H9 (cell line): ENCODE measurements around the gene COPS8. TPM values are rescaled to one million over a fixed set of nuclear protein-coding genes. Genes with fewer than 3 reads are reported as not detected.

Experiments
- DNase-seq: peaks from one replicate; pipeline ENCODE4 v3.0.0-alpha.2; 2017
- H2AFZ ChIP-seq: one replicate; pipeline ENCODE4 v1.6.1; 2013; ENCODE audit warnings: mild to moderate bottlenecking, low read length, control low read depth, moderate library complexity
- H2AK5ac ChIP-seq: 2 replicates; pipeline ENCODE4 v1.6.1; 2013; ENCODE audit warnings: low read length, control low read depth, mixed read lengths; ENCODE audit not compliant: insufficient read length
- H2BK120ac ChIP-seq: one replicate; pipeline ENCODE4 v1.6.1; 2013; ENCODE audit warnings: low read depth, mild to moderate bottlenecking, low read length, control low read depth, inconsistent platforms; ENCODE audit not compliant: poor library complexity, severe bottlenecking
- H2BK12ac ChIP-seq: 2 replicates; pipeline ENCODE4 v1.6.1; 2013; ENCODE audit warnings: low read length, control low read depth, mixed read lengths, low read depth; ENCODE audit not compliant: insufficient read length
- H2BK15ac ChIP-seq: 2 replicates; pipeline ENCODE4 v1.6.1; 2013; ENCODE audit warnings: low read depth, low read length, control low read depth
- H2BK20ac ChIP-seq: one replicate; pipeline ENCODE4 v1.6.1; 2013; ENCODE audit warnings: low read depth, mild to moderate bottlenecking, low read length, control low read depth, inconsistent platforms; ENCODE audit not compliant: poor library complexity, severe bottlenecking
- H2BK5ac ChIP-seq: 2 replicates; pipeline ENCODE4 v1.6.1; 2013; ENCODE audit warnings: low read length, control low read depth, mixed read lengths; ENCODE audit not compliant: insufficient read length
- H3K14ac ChIP-seq: 2 replicates; pipeline ENCODE4 v1.6.1; 2013; ENCODE audit warnings: low read length, control low read depth; ENCODE audit not compliant: insufficient read depth
- H3K18ac ChIP-seq: 2 replicates; pipeline ENCODE4 v1.6.1; 2013; ENCODE audit warnings: low read depth, mild to moderate bottlenecking, mixed read lengths, low read length, control low read depth; ENCODE audit not compliant: insufficient read length
- H3K23ac ChIP-seq: 2 replicates; pipeline ENCODE4 v1.6.1; 2013; ENCODE audit warnings: low read length, control low read depth, mixed read lengths, low read depth; ENCODE audit not compliant: insufficient read length
- H3K23me2 ChIP-seq: 2 replicates; pipeline ENCODE4 v1.6.1; 2013; ENCODE audit warnings: low read depth, mild to moderate bottlenecking, mixed read lengths, low read length, control low read depth; ENCODE audit not compliant: insufficient read length, poor library complexity, severe bottlenecking
- H3K27ac ChIP-seq: 2 replicates; pipeline ENCODE4 v1.5.1; 2013; ENCODE audit warnings: low read length, control low read depth, mixed read lengths, low read depth; ENCODE audit not compliant: insufficient read length
- H3K27me3 ChIP-seq: 2 replicates; pipeline ENCODE4 v1.6.1; 2013; ENCODE audit warnings: low read length, control low read depth, inconsistent platforms; ENCODE audit not compliant: insufficient read depth
- H3K4ac ChIP-seq: 2 replicates; pipeline ENCODE4 v1.6.1; 2013; ENCODE audit warnings: low read depth, mild to moderate bottlenecking, control low read depth, inconsistent platforms, low read length, moderate library complexity
- H3K4me1 ChIP-seq: 2 replicates; pipeline ENCODE4 v1.6.1; 2013; ENCODE audit warnings: low read length, control low read depth, inconsistent platforms; ENCODE audit not compliant: insufficient read depth
- H3K4me2 ChIP-seq: 2 replicates; pipeline ENCODE4 v1.6.1; 2013; ENCODE audit warnings: low read length, control low read depth, mixed read lengths; ENCODE audit not compliant: insufficient read length, insufficient read depth
- H3K56ac ChIP-seq: 2 replicates; pipeline ENCODE4 v1.6.1; 2013; ENCODE audit warnings: low read depth, mild to moderate bottlenecking, mixed read lengths, low read length, control low read depth; ENCODE audit not compliant: insufficient read length
- H3K79me1 ChIP-seq: 2 replicates; pipeline ENCODE4 v1.6.1; 2013; ENCODE audit warnings: low read depth, mild to moderate bottlenecking, moderate library complexity, low read length, control low read depth, inconsistent platforms; ENCODE audit not compliant: insufficient read depth, poor library complexity, severe bottlenecking
- H3K79me2 ChIP-seq: 2 replicates; pipeline ENCODE4 v1.6.1; 2013; ENCODE audit warnings: low read length, control low read depth, inconsistent platforms; ENCODE audit not compliant: insufficient read depth
- H3K9ac ChIP-seq: 2 replicates; pipeline ENCODE4 v1.6.1; 2013; ENCODE audit warnings: low read length, control low read depth, mixed read lengths; ENCODE audit not compliant: insufficient read length; ENCODE audit errors: extremely low read depth
- H3K9me3 ChIP-seq: one replicate; pipeline ENCODE4 v1.6.1; 2013; ENCODE audit warnings: low read depth, low read length, inconsistent platforms; ENCODE audit not compliant: control insufficient read depth
- H3T11ph ChIP-seq: one replicate; pipeline ENCODE4 v1.6.1; 2013; ENCODE audit warnings: mild to moderate bottlenecking, low read length, control low read depth, inconsistent platforms
- H4K20me1 ChIP-seq: one replicate; pipeline ENCODE4 v1.6.1; 2013; ENCODE audit not compliant: control insufficient read depth, insufficient read length, insufficient read depth
- H4K5ac ChIP-seq: 2 replicates; pipeline ENCODE4 v1.6.1; 2013; ENCODE audit warnings: low read depth, mild to moderate bottlenecking, mixed read lengths, low read length, control low read depth; ENCODE audit not compliant: insufficient read length
- H4K8ac ChIP-seq: replicated peaks from 2 replicates; pipeline ENCODE4 v1.6.1; 2013; ENCODE audit warnings: low read length, control low read depth, mixed read lengths, low read depth; ENCODE audit not compliant: insufficient read length
- H4K91ac ChIP-seq: 2 replicates; pipeline ENCODE4 v1.6.1; 2013; ENCODE audit warnings: low read depth, mild to moderate bottlenecking, moderate library complexity, mixed read lengths, low read length, control low read depth; ENCODE audit not compliant: insufficient read length
- H3K27ac Mint-ChIP-seq, 3 experiments: 2 replicates in 2 of 3; 3 replicates in 1 of 3; pipeline ENCODE4 v1.8.0; 2020 to 2021; ENCODE audit warnings: mixed read lengths in 3 of 3, mild to moderate bottlenecking in 1 of 3, moderate library complexity in 1 of 3
- H3K27me3 Mint-ChIP-seq: 2 replicates; pipeline ENCODE4 v1.8.0; 2021; ENCODE audit warnings: low read depth, mild to moderate bottlenecking, moderate library complexity, mixed read lengths
- H3K36me3 Mint-ChIP-seq, 3 experiments: 2 replicates in 2 of 3; 3 replicates in 1 of 3; pipeline ENCODE4 v1.8.0; 2020 to 2021; ENCODE audit warnings: low read depth in 3 of 3, mixed read lengths in 3 of 3; ENCODE audit not compliant: insufficient read depth in 1 of 3
- H3K4me1 Mint-ChIP-seq, 2 experiments: 2 replicates each; pipeline ENCODE4 v1.8.0; 2020; ENCODE audit warnings: mixed read lengths in 2 of 2
- H3K4me3 Mint-ChIP-seq, 2 experiments: 2 replicates in 1 of 2; 3 replicates in 1 of 2; pipeline ENCODE4 v1.8.0; 2020 to 2021; ENCODE audit warnings: mild to moderate bottlenecking in 2 of 2, mixed read lengths in 2 of 2, moderate library complexity in 1 of 2
- H3K9me3 Mint-ChIP-seq, 2 experiments: 2 replicates in 1 of 2; 3 replicates in 1 of 2; pipeline ENCODE4 v1.8.0; 2020; ENCODE audit warnings: mild to moderate bottlenecking in 2 of 2, mixed read lengths in 2 of 2, moderate library complexity in 1 of 2
- WGBS: extraction: QIAGEN DNeasy Blood & Tissue Kit; methylation state at CpG from one replicate; pipeline ENCODE4 v1.1.7; 2013; ENCODE audit warnings: missing lambda C conversion rate, low lambda C conversion rate, mixed read lengths; ENCODE audit not compliant: insufficient read length; ENCODE audit errors: extremely low coverage; 5-methylcytosine and 5-hydroxymethylcytosine counted together
- total RNA-seq: library from RNA; stranded (reverse); gene quantifications from 2 replicates; pipeline ENCODE4 v1.2.1, GENCODE V29; 2021
- TF ChIP-seq, protein P1 (sequence below): fragments of 200-600 bp; sonication (generic); conservative IDR thresholded peaks from 3 replicates; pipeline ENCODE4 v1.8.0; 2021; ENCODE audit warnings: antibody characterized with exemption, mild to moderate bottlenecking

The COPS8 gene
- total RNA-seq, 1 experiment from 2014 or later: 65.2 TPM

DNA sequence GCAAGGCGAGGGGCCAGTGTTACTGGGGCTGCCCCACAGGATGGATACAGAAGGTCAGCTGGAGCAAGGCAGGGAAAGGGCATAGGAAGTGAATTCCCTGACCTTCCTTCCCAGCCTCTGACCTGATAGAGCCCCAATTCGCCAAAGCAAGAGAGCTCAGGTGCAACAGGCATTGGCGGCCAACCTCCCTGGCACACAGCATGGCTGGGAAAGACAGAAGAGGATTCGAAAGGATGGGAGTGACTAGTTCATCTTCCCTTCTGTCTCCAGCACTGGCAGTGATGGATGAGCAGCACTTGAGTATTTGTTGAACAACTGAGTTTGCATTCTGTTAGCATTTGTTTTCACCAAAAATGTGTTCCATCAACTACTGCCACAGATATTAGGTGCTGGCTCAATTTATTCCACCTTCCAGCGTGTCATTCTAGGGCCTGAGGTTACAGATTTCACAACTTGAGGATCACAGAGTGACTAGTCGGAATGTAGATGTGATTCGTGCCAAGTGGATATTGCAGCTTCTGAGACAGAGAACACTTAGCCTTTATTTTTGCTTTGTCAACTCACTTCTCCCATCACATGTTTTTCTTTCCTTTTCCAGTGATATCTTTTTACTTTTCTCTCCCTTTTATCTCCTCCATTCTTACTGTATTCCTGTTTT, 6.2 kb downstream of the COPS8 start:
- H2AK5ac ChIP-seq: no peak overlapping the region
- H3K79me1 ChIP-seq: no peaks in the 10 kb centered on the region
- no peak overlapping the region for H4K91ac ChIP-seq
- no peak overlapping the region for H2BK120ac ChIP-seq
- Mint-ChIP-seq H3K4me3 (no peak overlapping the region), H3K4me1 (no peaks in the 10 kb centered on the region), H3K36me3 (peaks cover 9 to 39% (median 35%) of the 10 kb centered on the region in 3 experiments), H3K27me3 (no peaks in the 10 kb centered on the region), H3K27ac (no peak overlapping the region), H3K9me3 (no peaks in the 10 kb centered on the region)
- no CpG with 5 or more reads among the region's 7 CpGs for WGBS
- H3K18ac ChIP-seq: no peak overlapping the region
- no peaks in the 10 kb centered on the region for H3K27me3 ChIP-seq
- no peak overlapping the region for H3K14ac ChIP-seq
- no peak overlapping the region for H3K23ac ChIP-seq
- H2BK20ac ChIP-seq: no peak overlapping the region
- no peak overlapping the region for H4K5ac ChIP-seq
- no peak overlapping the region for H3K9ac ChIP-seq
- no peak overlapping the region for H3T11ph ChIP-seq
- no peaks in the 10 kb centered on the region for H4K20me1 ChIP-seq
- H3K4me1 ChIP-seq: no peaks in the 10 kb centered on the region
- no peak overlapping the region for H2AFZ ChIP-seq
- H3K79me2 ChIP-seq: peaks cover 3% of the 10 kb centered on the region; the same call in 1 of the 2 replicates
- peak overlapping the region; percentile 46 for H2BK5ac ChIP-seq
- H2BK12ac ChIP-seq: no peak overlapping the region
- no peak overlapping the region for H3K56ac ChIP-seq
- TF ChIP-seq, protein P1, sequence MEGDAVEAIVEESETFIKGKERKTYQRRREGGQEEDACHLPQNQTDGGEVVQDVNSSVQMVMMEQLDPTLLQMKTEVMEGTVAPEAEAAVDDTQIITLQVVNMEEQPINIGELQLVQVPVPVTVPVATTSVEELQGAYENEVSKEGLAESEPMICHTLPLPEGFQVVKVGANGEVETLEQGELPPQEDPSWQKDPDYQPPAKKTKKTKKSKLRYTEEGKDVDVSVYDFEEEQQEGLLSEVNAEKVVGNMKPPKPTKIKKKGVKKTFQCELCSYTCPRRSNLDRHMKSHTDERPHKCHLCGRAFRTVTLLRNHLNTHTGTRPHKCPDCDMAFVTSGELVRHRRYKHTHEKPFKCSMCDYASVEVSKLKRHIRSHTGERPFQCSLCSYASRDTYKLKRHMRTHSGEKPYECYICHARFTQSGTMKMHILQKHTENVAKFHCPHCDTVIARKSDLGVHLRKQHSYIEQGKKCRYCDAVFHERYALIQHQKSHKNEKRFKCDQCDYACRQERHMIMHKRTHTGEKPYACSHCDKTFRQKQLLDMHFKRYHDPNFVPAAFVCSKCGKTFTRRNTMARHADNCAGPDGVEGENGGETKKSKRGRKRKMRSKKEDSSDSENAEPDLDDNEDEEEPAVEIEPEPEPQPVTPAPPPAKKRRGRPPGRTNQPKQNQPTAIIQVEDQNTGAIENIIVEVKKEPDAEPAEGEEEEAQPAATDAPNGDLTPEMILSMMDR: no peak
- no peak overlapping the region for H3K4ac ChIP-seq
- H3K9me3 ChIP-seq: no peaks in the 10 kb centered on the region
- H3K27ac ChIP-seq: no peak overlapping the region
- no peak overlapping the region for H2BK15ac ChIP-seq
- H3K23me2 ChIP-seq: no peaks in the 10 kb centered on the region
- no peak overlapping the region for H4K8ac ChIP-seq
- no peak overlapping the region for H3K4me2 ChIP-seq
- DNase-seq: no peak
